ENCODE measurements around the gene CDK5R1. TPM values are rescaled to one million over a fixed set of nuclear protein-coding genes. Genes with fewer than 3 reads are reported as not detected.

CDK5R1 gene
- total and polyA plus RNA-seq, 2 donors (not counting 3 experiments of a cell fraction or from before 2014, with no cell fraction given): 1.6 to 3.9 TPM

- no peak for TF ChIP-seq JUN (IDR thresholded peaks at IDR 0.05; ENCODE audit: borderline replicate concordance, insufficient read depth, insufficient read length, low read depth)
- TF ChIP-seq FOS (IDR thresholded peaks at IDR 0.05; ENCODE audit: borderline replicate concordance, insufficient read depth, low read length): no peak
- no peak for TF ChIP-seq GATA2 (IDR thresholded peaks at IDR 0.05; ENCODE audit: insufficient read depth, insufficient read length, low read depth, low read length)
- TF ChIP-seq MYC (IDR thresholded peaks at IDR 0.05; ENCODE audit: low read depth, low read length): no peak
- TF ChIP-seq, protein P1, sequence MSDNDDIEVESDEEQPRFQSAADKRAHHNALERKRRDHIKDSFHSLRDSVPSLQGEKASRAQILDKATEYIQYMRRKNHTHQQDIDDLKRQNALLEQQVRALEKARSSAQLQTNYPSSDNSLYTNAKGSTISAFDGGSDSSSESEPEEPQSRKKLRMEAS (IDR thresholded peaks at IDR 0.05; ENCODE audit: insufficient read depth, insufficient read length): no peak
- no peak for TF ChIP-seq POLR2AphosphoS5 (IDR thresholded peaks at IDR 0.05; ENCODE audit: insufficient read depth, low read depth, low read length)
- TF ChIP-seq, protein P2, sequence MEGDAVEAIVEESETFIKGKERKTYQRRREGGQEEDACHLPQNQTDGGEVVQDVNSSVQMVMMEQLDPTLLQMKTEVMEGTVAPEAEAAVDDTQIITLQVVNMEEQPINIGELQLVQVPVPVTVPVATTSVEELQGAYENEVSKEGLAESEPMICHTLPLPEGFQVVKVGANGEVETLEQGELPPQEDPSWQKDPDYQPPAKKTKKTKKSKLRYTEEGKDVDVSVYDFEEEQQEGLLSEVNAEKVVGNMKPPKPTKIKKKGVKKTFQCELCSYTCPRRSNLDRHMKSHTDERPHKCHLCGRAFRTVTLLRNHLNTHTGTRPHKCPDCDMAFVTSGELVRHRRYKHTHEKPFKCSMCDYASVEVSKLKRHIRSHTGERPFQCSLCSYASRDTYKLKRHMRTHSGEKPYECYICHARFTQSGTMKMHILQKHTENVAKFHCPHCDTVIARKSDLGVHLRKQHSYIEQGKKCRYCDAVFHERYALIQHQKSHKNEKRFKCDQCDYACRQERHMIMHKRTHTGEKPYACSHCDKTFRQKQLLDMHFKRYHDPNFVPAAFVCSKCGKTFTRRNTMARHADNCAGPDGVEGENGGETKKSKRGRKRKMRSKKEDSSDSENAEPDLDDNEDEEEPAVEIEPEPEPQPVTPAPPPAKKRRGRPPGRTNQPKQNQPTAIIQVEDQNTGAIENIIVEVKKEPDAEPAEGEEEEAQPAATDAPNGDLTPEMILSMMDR (IDR thresholded peaks at IDR 0.05; ENCODE audit: extremely low read depth in 1 of 2, insufficient read depth in 1 of 2, low read depth in 1 of 2, low read length in 2 of 2): no peak
- dilution Hi-C loops (cut with MboI; ENCODE audit: extremely low pct_ligation_motif_present, low sequenced_read_pairs): no loop called here
- H3K27ac ChIP-seq (ENCODE audit: insufficient read depth, low read depth, low read length): no peak overlapping the region
- H3K27me3 ChIP-seq (ENCODE audit: control insufficient read depth in 2 of 2, insufficient read depth in 2 of 2, low read length in 2 of 2): no peaks in the 10 kb centered on the region
- H3K9me3 ChIP-seq (replicated peaks; ENCODE audit: control insufficient read depth, insufficient read depth, low read length): no peaks in the 10 kb centered on the region
- POLR2A ChIA-PET: no interaction called here
- intact Hi-C loops (cut with micrococcal nuclease): no loop called here
- peaks cover 39 to 47% of the 10 kb centered on the region in 2 experiments for H3K36me3 ChIP-seq (ENCODE audit: control insufficient read depth in 2 of 2, extremely low read depth in 1 of 2, insufficient read depth in 2 of 2, low read length in 2 of 2)
- H2AFZ ChIP-seq (ENCODE audit: low read depth, low read length): no peak overlapping the region
- H3K4me1 ChIP-seq (ENCODE audit: control insufficient read depth, extremely low read depth, insufficient read depth, low read length): no peaks in the 10 kb centered on the region
- CTCF ChIA-PET: interaction anchor here (1.0 to 5.7 kb wide), 2 partner anchors 8 to 407 kb away, joined by 3 to 42 read pairs; partner anchors contain the start of gene MYO1D
- no peak overlapping the region for H3K9ac ChIP-seq (replicated peaks; ENCODE audit: extremely low read depth, insufficient read depth, low read length)
- DNase-seq (ENCODE audit: low read depth, low spot score): no peak
- H3K4me3 ChIP-seq (replicated peaks in 1 of 3; ENCODE audit: insufficient read depth in 1 of 3, low read depth in 1 of 3, low read length in 3 of 3): no peak overlapping the region
- H3K79me2 ChIP-seq (ENCODE audit: control insufficient read depth, insufficient read depth, low read length): peaks cover 22% of the 10 kb centered on the region
- no peak overlapping the region for H3K4me2 ChIP-seq (ENCODE audit: insufficient read depth, low read length)
- no peaks in the 10 kb centered on the region for H3K9me1 ChIP-seq (replicated peaks; ENCODE audit: control insufficient read depth, extremely low read depth, insufficient read depth, low read length)
- no TSS peak for BruUV-seq (replicated peaks)
- H4K20me1 ChIP-seq (replicated peaks; ENCODE audit: control insufficient read depth, extremely low read depth, insufficient read depth, low read length): no peaks in the 10 kb centered on the region
- no peak for FAIRE-seq
These were observed 16.2 kb upstream of the CDK5R1 start for GRCh38 chr17:32470405-32471167.

All from endothelial cell of umbilical vein (primary cell).